HEK293 (cell line): ENCODE results near the gene STRADA.

Experiments
- CTCF ChIA-PET: fragments of 350-600 bp; formaldehyde crosslinking; extraction: SDS; loops from one replicate; lab custom pipeline; 2021; ENCODE audit warnings: antibody characterized with exemption; lab: Yijun Ruan, JAX
- POLR2A ChIA-PET: fragments of 300-600 bp; formaldehyde crosslinking; extraction: SDS; loops from one replicate; lab custom pipeline; 2020; ENCODE audit warnings: antibody characterized with exemption, inconsistent platforms; lab: Yijun Ruan, JAX
- H3K27ac ChIP-seq: fragments of 200-500 bp; sonication (Bioruptor generic); 2 replicates; pipeline ENCODE4 v1.5.1; 2014; ENCODE audit warnings: low read depth, low read length, control low read depth, inconsistent platforms; ENCODE audit errors: extremely low read depth
- H3K36me3 ChIP-seq, 2 experiments: fragments of 200-500 bp in 1 of 2; sonication (Bioruptor generic) in 1 of 2; 1 replicate in 1 of 2; 2 replicates in 1 of 2; pipeline ENCODE4 v1.5.1; 2014 to 2017; ENCODE audit warnings: inconsistent platforms in 2 of 2, low read length in 2 of 2; ENCODE audit not compliant: control insufficient read depth in 2 of 2, insufficient read depth in 1 of 2
- H3K4me1 ChIP-seq: fragments of 200-500 bp; sonication (Bioruptor generic); 2 replicates; pipeline ENCODE4 v1.5.1; 2014; ENCODE audit warnings: mild to moderate bottlenecking, low read length, inconsistent platforms; ENCODE audit not compliant: control insufficient read depth, insufficient read depth
- H3K4me3 ChIP-seq: 2 replicates; pipeline ENCODE4 v1.5.1; 2011; ENCODE audit warnings: low read depth, mild to moderate bottlenecking, control low read depth, low read length, moderate library complexity
- H3K9me3 ChIP-seq: fragments of 200-500 bp; sonication (Bioruptor generic); 2 replicates; pipeline ENCODE4 v1.5.1; 2014; ENCODE audit warnings: low read depth, low read length, inconsistent platforms; ENCODE audit not compliant: control insufficient read depth, insufficient read depth
- BCL6B ChIP-seq: fragments of 450-650 bp; formaldehyde crosslinking; IDR thresholded peaks from 2 replicates; pipeline ENCODE4 v1.5.1; 2017; ENCODE audit warnings: missing biosample characterization, missing genetic modification characterization
- GLI4 ChIP-seq: fragments of 450-650 bp; formaldehyde crosslinking; IDR thresholded peaks from 2 replicates; pipeline ENCODE4 v1.5.1; 2016; ENCODE audit warnings: missing biosample characterization, missing genetic modification characterization
- GLIS2 ChIP-seq: fragments of 450-650 bp; formaldehyde crosslinking; IDR thresholded peaks from 2 replicates; pipeline ENCODE4 v1.5.1; 2016; ENCODE audit warnings: missing biosample characterization, missing genetic modification characterization
- REPIN1 ChIP-seq: fragments of 450-650 bp; formaldehyde crosslinking; IDR thresholded peaks from 2 replicates; pipeline ENCODE4 v1.5.1; 2017; ENCODE audit warnings: missing biosample characterization, missing genetic modification characterization, low read depth
- ZBTB8A ChIP-seq: fragments of 450-650 bp; formaldehyde crosslinking; IDR thresholded peaks from 2 replicates; pipeline ENCODE4 v1.5.1; 2016; ENCODE audit warnings: missing biosample characterization, missing genetic modification characterization
- ZNF16 ChIP-seq: fragments of 450-650 bp; formaldehyde crosslinking; IDR thresholded peaks from 2 replicates; pipeline ENCODE4 v1.5.1; 2016; ENCODE audit warnings: low read depth, missing biosample characterization, missing genetic modification characterization
- ZNF169 ChIP-seq: fragments of 450-650 bp; formaldehyde crosslinking; IDR thresholded peaks from 2 replicates; pipeline ENCODE4 v1.5.1; 2016; ENCODE audit warnings: missing biosample characterization, missing genetic modification characterization
- ZNF433 ChIP-seq: fragments of 450-650 bp; formaldehyde crosslinking; IDR thresholded peaks from 2 replicates; pipeline ENCODE4 v1.5.1; 2016; ENCODE audit warnings: missing biosample characterization, missing genetic modification characterization, low read depth
- ZNF514 ChIP-seq: fragments of 450-650 bp; formaldehyde crosslinking; IDR thresholded peaks from 2 replicates; pipeline ENCODE4 v1.5.1; 2016; ENCODE audit warnings: missing biosample characterization, missing genetic modification characterization
- ZNF558 ChIP-seq: fragments of 450-650 bp; formaldehyde crosslinking; IDR thresholded peaks from 2 replicates; pipeline ENCODE4 v1.5.1; 2016; ENCODE audit warnings: missing biosample characterization, missing genetic modification characterization
- ZNF785 ChIP-seq: fragments of 450-650 bp; formaldehyde crosslinking; IDR thresholded peaks from 2 replicates; pipeline ENCODE4 v1.5.1; 2016; ENCODE audit warnings: missing biosample characterization, missing genetic modification characterization
- TF ChIP-seq, protein P1 (sequence below): fragments of 450-650 bp; formaldehyde crosslinking; IDR thresholded peaks from 2 replicates; pipeline ENCODE4 v1.5.1; 2016; ENCODE audit warnings: missing biosample characterization, missing genetic modification characterization, borderline replicate concordance
- TF ChIP-seq, protein P2 (sequence below): fragments of 450-650 bp; formaldehyde crosslinking; conservative IDR thresholded peaks from 2 replicates; pipeline ENCODE4 v1.5.1; 2016; ENCODE audit warnings: low read depth, missing biosample characterization, missing genetic modification characterization
- TF ChIP-seq, protein P3 (sequence below): fragments of 450-650 bp; formaldehyde crosslinking; IDR thresholded peaks from 2 replicates; pipeline ENCODE4 v1.5.1; 2016; ENCODE audit warnings: missing biosample characterization, missing genetic modification characterization, borderline replicate concordance
- TF ChIP-seq, protein P4 (sequence below): fragments of 450-650 bp; formaldehyde crosslinking; IDR thresholded peaks from 2 replicates; pipeline ENCODE4; 2016; ENCODE audit warnings: missing biosample characterization, missing genetic modification characterization

Gene STRADA

DNA sequence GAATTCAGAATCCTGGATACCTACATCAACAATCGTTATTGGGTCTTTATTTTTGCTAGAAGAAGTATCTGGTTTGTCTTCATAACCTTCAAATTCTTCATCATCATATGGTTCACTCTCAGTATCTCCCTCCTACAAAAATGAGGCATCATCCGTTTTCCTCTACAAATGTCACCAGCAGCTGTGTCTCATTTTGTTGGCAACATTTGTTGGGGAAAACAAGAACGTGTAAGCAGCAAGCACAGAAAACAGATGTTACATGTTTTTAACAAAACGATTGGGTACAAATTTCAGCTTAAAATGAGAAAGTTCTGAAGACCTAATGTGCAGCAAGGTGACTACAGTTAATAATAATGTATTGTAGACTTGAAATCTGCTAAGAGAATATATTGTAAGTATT is 23.1 kb upstream of the STRADA start (continued):
- no peak for TF ChIP-seq GLI4 (tag by site-specific recombination)

DNA sequence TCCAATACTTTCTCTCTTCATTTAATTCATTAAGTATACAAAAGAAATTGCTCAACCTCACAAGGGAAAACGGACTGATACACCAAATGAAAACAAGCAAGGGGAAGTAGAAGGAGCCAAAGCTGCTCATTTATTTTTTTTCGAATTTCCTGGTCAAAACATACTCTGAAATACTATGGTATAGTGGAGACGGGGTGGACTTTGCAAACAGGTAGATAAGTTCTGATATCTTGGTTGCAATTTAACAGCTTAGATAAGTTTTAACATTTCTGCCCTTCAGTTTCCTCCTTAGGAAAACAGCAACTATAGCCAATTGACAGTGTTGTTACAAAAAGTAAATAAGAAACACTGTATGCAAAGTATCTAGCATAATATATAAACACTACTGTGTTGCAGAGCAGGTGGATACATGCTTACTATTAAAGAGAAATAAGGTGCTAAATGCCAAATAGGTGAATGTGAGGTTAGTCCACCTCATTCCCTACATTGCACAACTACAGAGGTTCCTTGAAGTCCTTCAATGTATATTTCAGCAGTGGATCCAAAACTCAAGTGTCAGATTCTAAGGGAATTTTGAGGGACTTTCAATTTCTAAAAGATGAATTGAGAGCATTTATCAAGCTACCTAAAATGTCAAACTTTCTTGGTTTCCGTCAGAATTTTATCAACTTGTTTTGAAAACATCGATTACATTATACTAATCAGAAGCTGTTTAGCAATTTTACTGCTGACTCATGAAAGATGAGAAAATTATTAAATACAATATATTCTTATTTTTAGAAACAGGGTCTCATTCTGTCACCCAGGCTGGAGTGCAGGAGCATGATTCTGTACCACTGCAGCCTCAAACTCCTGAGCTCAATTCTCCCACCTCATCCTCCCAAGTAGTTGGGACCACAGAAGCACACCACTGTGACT is 20.8 kb upstream of the STRADA start:
- Histone ChIP-seq H3K36me3 (peaks cover 90% of the 10 kb centered on the region in 2 experiments), H3K27ac (no peak overlapping the region), H3K9me3 (no peaks in the 10 kb centered on the region), H3K4me1 (no peaks in the 10 kb centered on the region), H3K4me3 (no peak overlapping the region)
- ChIA-PET POLR2A (interaction anchor here (1.7 kb wide), 1 partner anchor 11 kb away, joined by 4 read pairs; the partner anchor contains the start of gene CCDC47), CTCF (interaction anchor here (0.6 to 1.3 kb wide), 4 partner anchors 9 to 304 kb away, joined by 4 to 8 read pairs (median 5); no protein-coding TSS in a partner anchor)
- TF ChIP-seq ZNF169 (tag by site-specific recombination) (no peak), REPIN1 (tag by site-specific recombination) (no peak), ZNF785 (tag by site-specific recombination) (no peak), ZNF514 (tag by site-specific recombination) (no peak), ZNF433 (tag by site-specific recombination) (no peak), ZBTB8A (tag by site-specific recombination) (no peak), BCL6B (tag by site-specific recombination) (no peak), GLIS2 (tag by site-specific recombination) (no peak), ZNF16 (tag by site-specific recombination) (no peak), ZNF558 (no peak)
- TF ChIP-seq, protein P1, sequence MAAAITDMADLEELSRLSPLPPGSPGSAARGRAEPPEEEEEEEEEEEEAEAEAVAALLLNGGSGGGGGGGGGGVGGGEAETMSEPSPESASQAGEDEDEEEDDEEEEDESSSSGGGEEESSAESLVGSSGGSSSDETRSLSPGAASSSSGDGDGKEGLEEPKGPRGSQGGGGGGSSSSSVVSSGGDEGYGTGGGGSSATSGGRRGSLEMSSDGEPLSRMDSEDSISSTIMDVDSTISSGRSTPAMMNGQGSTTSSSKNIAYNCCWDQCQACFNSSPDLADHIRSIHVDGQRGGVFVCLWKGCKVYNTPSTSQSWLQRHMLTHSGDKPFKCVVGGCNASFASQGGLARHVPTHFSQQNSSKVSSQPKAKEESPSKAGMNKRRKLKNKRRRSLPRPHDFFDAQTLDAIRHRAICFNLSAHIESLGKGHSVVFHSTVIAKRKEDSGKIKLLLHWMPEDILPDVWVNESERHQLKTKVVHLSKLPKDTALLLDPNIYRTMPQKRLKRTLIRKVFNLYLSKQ (tag by site-specific recombination), result no peak
- TF ChIP-seq, protein P2, sequence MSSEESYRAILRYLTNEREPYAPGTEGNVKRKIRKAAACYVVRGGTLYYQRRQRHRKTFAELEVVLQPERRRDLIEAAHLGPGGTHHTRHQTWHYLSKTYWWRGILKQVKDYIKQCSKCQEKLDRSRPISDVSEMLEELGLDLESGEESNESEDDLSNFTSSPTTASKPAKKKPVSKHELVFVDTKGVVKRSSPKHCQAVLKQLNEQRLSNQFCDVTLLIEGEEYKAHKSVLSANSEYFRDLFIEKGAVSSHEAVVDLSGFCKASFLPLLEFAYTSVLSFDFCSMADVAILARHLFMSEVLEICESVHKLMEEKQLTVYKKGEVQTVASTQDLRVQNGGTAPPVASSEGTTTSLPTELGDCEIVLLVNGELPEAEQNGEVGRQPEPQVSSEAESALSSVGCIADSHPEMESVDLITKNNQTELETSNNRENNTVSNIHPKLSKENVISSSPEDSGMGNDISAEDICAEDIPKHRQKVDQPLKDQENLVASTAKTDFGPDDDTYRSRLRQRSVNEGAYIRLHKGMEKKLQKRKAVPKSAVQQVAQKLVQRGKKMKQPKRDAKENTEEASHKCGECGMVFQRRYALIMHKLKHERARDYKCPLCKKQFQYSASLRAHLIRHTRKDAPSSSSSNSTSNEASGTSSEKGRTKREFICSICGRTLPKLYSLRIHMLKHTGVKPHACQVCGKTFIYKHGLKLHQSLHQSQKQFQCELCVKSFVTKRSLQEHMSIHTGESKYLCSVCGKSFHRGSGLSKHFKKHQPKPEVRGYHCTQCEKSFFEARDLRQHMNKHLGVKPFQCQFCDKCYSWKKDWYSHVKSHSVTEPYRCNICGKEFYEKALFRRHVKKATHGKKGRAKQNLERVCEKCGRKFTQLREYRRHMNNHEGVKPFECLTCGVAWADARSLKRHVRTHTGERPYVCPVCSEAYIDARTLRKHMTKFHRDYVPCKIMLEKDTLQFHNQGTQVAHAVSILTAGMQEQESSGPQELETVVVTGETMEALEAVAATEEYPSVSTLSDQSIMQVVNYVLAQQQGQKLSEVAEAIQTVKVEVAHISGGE, result no peak
- TF ChIP-seq, protein P3, sequence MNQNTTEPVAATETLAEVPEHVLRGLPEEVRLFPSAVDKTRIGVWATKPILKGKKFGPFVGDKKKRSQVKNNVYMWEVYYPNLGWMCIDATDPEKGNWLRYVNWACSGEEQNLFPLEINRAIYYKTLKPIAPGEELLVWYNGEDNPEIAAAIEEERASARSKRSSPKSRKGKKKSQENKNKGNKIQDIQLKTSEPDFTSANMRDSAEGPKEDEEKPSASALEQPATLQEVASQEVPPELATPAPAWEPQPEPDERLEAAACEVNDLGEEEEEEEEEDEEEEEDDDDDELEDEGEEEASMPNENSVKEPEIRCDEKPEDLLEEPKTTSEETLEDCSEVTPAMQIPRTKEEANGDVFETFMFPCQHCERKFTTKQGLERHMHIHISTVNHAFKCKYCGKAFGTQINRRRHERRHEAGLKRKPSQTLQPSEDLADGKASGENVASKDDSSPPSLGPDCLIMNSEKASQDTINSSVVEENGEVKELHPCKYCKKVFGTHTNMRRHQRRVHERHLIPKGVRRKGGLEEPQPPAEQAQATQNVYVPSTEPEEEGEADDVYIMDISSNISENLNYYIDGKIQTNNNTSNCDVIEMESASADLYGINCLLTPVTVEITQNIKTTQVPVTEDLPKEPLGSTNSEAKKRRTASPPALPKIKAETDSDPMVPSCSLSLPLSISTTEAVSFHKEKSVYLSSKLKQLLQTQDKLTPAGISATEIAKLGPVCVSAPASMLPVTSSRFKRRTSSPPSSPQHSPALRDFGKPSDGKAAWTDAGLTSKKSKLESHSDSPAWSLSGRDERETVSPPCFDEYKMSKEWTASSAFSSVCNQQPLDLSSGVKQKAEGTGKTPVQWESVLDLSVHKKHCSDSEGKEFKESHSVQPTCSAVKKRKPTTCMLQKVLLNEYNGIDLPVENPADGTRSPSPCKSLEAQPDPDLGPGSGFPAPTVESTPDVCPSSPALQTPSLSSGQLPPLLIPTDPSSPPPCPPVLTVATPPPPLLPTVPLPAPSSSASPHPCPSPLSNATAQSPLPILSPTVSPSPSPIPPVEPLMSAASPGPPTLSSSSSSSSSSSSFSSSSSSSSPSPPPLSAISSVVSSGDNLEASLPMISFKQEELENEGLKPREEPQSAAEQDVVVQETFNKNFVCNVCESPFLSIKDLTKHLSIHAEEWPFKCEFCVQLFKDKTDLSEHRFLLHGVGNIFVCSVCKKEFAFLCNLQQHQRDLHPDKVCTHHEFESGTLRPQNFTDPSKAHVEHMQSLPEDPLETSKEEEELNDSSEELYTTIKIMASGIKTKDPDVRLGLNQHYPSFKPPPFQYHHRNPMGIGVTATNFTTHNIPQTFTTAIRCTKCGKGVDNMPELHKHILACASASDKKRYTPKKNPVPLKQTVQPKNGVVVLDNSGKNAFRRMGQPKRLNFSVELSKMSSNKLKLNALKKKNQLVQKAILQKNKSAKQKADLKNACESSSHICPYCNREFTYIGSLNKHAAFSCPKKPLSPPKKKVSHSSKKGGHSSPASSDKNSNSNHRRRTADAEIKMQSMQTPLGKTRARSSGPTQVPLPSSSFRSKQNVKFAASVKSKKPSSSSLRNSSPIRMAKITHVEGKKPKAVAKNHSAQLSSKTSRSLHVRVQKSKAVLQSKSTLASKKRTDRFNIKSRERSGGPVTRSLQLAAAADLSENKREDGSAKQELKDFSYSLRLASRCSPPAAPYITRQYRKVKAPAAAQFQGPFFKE (tag by site-specific recombination), result no peak
- TF ChIP-seq, protein P4, sequence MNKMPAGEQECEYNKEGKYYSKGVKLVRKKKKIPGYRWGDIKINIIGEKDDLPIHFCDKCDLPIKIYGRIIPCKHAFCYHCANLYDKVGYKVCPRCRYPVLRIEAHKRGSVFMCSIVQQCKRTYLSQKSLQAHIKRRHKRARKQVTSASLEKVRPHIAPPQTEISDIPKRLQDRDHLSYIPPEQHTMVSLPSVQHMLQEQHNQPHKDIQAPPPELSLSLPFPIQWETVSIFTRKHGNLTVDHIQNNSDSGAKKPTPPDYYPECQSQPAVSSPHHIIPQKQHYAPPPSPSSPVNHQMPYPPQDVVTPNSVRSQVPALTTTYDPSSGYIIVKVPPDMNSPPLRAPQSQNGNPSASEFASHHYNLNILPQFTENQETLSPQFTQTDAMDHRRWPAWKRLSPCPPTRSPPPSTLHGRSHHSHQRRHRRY, result no peak
